Left renal pelvis (tissue), 4 donors: ENCODE measurements around the gene ADAMTS2. TPM values are rescaled to one million over a fixed set of nuclear protein-coding genes. Genes with fewer than 3 reads are reported as not detected.

ENCODE experiments used
- DNase-seq, 4 donors: peaks; one replicate each; pipeline ENCODE4 v3.0.0-alpha.2; 2013; ENCODE audit warnings: low read depth in 4 of 4, low spot score in 3 of 4
- polyA plus RNA-seq, 4 donors: library from polyadenylated mRNA; unstranded; fragments of 120-200 nt; gene quantifications; one replicate each; pipeline ENCODE4 v1.2.1, GENCODE V29; 2013; ENCODE audit not compliant: insufficient read length in 4 of 4

ADAMTS2 gene
- polyA plus RNA-seq, 4 donors: 9.8 to 78.6 (median 14.0) TPM

GRCh38 chr5:179301376-179301775 is 43.9 kb downstream of the ADAMTS2 start:
- DNase-seq: no peak

- no peak for DNase-seq
These were observed 44.6 kb downstream of the ADAMTS2 start for GRCh38 chr5:179300581-179301180.

- no peak for DNase-seq
These were observed 46.9 kb downstream of the ADAMTS2 start for GRCh38 chr5:179298181-179298993.

GRCh38 chr5:179297486-179298180 is 47.6 kb downstream of the ADAMTS2 start:
- no peak for DNase-seq

GRCh38 chr5:179297026-179297425 is 48.2 kb downstream of the ADAMTS2 start:
- no peak for DNase-seq

GRCh38 chr5:179296150-179296821 is 49.0 kb downstream of the ADAMTS2 start:
- DNase-seq: no peak

- no peak for DNase-seq
These were observed 49.5 kb downstream of the ADAMTS2 start for GRCh38 chr5:179295778-179296149.

GRCh38 chr5:179294891-179295777 is 50.1 kb downstream of the ADAMTS2 start:
- no peak for DNase-seq

- no peak for DNase-seq
These were observed 51.0 kb downstream of the ADAMTS2 start for GRCh38 chr5:179294131-179294780.

- no peak for DNase-seq
These were observed 52.3 kb downstream of the ADAMTS2 start for GRCh38 chr5:179292681-179293635.

GRCh38 chr5:179292202-179292601 is 53.1 kb downstream of the ADAMTS2 start:
- DNase-seq: no peak

GRCh38 chr5:179290681-179291540 is 54.4 kb downstream of the ADAMTS2 start:
- DNase-seq: no peak

- no peak for DNase-seq
These were observed 55.4 kb downstream of the ADAMTS2 start for GRCh38 chr5:179289756-179290385.

GRCh38 chr5:179288809-179289185 is 56.5 kb downstream of the ADAMTS2 start:
- DNase-seq: no peak

GRCh38 chr5:179288101-179288808 is 57.0 kb downstream of the ADAMTS2 start:
- no peak for DNase-seq

- DNase-seq: no peak
These were observed 57.6 kb downstream of the ADAMTS2 start for GRCh38 chr5:179287631-179288030.
